NCI-H2196 (cell line): ENCODE results near the gene C2CD3.

Experiments
- DNase-seq: peaks from one replicate; lab custom pipeline; 2025; ENCODE audit not compliant: unreplicated experiment; lab: John Stamatoyannopoulos, UW

The C2CD3 gene

DNA sequence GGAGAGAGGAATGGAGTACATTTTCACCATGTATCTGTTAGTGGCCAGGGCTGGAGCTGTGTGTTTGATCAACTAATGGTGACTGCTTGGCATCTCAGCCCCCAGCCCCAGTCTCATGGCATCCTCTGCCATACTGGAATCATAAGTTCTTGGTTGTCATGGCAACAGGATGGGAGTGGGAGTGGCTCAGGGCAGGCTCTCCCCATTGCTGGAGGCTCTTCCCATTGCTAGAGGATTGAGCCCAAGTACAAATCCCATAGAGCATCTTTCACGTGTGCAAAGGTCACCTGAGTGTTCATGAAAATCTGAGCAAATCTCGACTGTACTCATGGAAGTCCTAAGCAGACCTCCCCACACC is 205.1 kb downstream of the C2CD3 start:
- no peak for DNase-seq

- DNase-seq, result no peak
These were observed 205.6 kb downstream of the C2CD3 start for GRCh38 chr11:73965076-73965763.

GRCh38 chr11:73963861-73964260 is 206.9 kb downstream of the C2CD3 start:
- no peak for DNase-seq
